GM12874 (cell line): ENCODE measurements around the gene SIX2.

Source experiments
- CTCF ChIP-seq: IDR thresholded peaks from 2 replicates; pipeline ENCODE4 v1.5.1; 2011; ENCODE audit warnings: low read depth, mild to moderate bottlenecking, control low read depth, low read length, moderate library complexity; ENCODE audit not compliant: insufficient read depth

The SIX2 gene

GRCh38 chr2:44980751-44981713 is 28.2 kb downstream of the SIX2 start:
- TF ChIP-seq CTCF = no peak

GRCh38 chr2:44979581-44979980 is 29.7 kb downstream of the SIX2 start:
- no peak for TF ChIP-seq CTCF

GRCh38 chr2:44975571-44976450 is 33.4 kb downstream of the SIX2 start:
- TF ChIP-seq CTCF = no peak

DNA sequence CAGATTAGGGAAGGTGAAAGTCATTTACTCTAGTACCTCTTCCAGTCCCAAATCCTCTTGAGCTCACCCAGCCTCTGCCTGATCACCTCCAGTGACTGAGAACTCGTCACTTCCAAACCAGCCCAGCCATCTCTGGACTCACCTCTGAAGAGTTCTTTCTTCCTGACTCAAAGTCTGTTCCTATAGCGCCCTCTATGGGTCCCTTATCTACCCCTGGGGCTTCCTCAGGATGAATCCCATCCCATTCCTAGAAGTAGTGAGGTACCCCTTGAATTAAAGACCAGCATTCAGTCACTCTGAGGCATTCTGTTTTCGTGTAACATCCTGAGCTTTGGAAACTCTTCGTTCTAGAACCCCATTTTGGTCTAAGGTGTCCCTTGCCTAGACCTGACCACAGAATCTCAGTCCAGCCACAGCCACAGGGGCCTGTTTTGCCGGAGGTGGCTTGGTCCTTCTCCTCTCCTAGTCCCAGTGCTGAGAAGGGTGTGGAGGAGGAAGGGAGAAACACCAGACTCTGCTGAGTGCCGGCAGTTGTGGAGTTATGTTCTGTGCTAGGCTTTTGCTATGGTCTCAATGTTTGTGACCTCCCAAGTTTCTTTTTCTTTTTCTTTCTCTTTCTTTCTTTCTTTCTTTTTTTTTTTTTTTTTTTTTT is 35.1 kb downstream of the SIX2 start:
- TF ChIP-seq CTCF = peak; percentile 46; the same call in 1 of the 2 replicates

GRCh38 chr2:44972771-44973535 is 36.3 kb downstream of the SIX2 start:
- no peak for TF ChIP-seq CTCF

DNA sequence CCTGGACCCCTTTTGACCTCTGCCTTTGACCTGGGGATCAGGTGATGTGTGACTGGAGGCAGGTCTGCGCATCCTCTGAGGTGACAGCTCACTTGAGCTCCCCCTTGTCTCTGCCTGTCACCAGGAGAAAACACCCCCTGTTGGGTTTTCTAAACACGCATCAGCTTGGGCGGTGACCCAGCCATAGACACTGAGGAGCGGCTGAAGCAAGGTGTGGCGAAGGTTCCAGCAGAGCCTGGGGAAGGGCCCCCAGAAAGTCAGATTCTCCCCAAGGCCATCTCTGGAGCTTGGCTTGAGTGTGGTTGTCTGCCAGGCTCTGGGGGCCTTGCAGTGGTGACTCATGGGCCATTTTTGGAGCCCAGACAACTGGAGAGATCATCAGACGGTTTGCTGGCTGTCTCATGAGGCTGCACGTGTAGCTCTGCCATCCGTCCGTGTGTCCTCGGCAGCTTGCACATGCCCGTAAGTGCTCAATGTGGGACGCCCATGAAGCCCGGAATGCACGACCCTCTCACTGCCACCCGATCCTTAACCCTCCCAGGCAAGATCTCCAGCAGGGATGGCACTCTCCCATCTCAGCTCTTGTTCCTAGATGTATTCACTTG is 38.3 kb downstream of the SIX2 start:
- TF ChIP-seq CTCF = no peak
